ENCODE measurements around the gene LRRC27.

DNA sequence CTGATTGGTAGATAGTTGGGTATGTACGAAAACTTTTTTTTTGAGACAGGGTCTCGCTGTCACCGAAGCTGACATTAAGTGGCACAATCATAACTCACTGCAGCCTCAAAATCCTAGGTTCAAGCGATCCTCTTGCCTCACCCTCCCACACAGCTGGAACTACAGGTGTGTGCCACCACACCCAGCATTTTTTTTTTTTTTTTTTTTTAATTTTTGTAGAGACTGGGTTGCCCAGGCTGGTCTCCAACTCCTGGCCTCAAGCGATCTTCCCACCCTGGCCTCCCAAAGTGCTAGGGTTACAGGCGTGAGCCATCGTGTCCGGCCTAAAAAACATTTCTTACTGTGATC is 1.5 kb upstream of the LRRC27 start:
- TF ChIP-seq POLR2A (IDR thresholded peaks at IDR 0.05) (no peak), CTCF (IDR thresholded peaks at IDR 0.05) (no peak)

Measured in Peyer's patch (tissue), 4 donors.